ENCODE data around the gene TUFM.

- TF ChIP-seq POLR2A (IDR thresholded peaks at IDR 0.05; ENCODE audit: low read depth, low read length) (no peak), POLR2AphosphoS5 (IDR thresholded peaks at IDR 0.05; ENCODE audit: low read depth, low read length) (no peak)
Measured at GRCh38 chr16:28875134-28876018, 29.2 kb upstream of the TUFM start.

All from GM12892 (cell line).